A673 (cell line): ENCODE measurements around the gene ZNRF2. TPM values are rescaled to one million over a fixed set of nuclear protein-coding genes. Genes with fewer than 3 reads are reported as not detected.

ENCODE experiments used
- BruUV-seq: library from RNA; stranded (reverse); fragments of 400-500 nt; replicated peaks from 2 replicates; lab custom pipeline; 2021; lab: Mats Ljungman, UMichigan
- CTCF ChIA-PET: fragments of 300-600 bp; sonication (Branson Sonifier 250); formaldehyde crosslinking; loops from one replicate; lab custom pipeline; 2022; ENCODE audit warnings: antibody characterized with exemption; lab: Charles Lee
- POLR2A ChIA-PET: fragments of 300-600 bp; sonication (Branson Sonifier 250); formaldehyde crosslinking; loops from one replicate; lab custom pipeline; 2022; ENCODE audit warnings: antibody characterized with exemption; ENCODE audit not compliant: low non-redundant PET; lab: Charles Lee
- DNase-seq: peaks from one replicate; pipeline ENCODE4 v3.0.0-alpha.2; 2015; ENCODE audit warnings: low spot score
- H3K27ac ChIP-seq: fragments of 200-600 bp; sonication (generic); 2 replicates; pipeline ENCODE4 v1.5.1; 2016; ENCODE audit warnings: mixed run types, low read depth, mild to moderate bottlenecking, mixed read lengths, antibody characterized with exemption, low read length; ENCODE audit not compliant: poor library complexity, severe bottlenecking
- H3K27me3 ChIP-seq: fragments of 200-600 bp; sonication (generic); replicated peaks from 2 replicates; pipeline ENCODE4 v1.6.1; 2017; ENCODE audit warnings: mixed run types, low read depth, mild to moderate bottlenecking, mixed read lengths, antibody characterized with exemption, low read length; ENCODE audit not compliant: insufficient read depth, poor library complexity
- H3K36me3 ChIP-seq: fragments of 200-600 bp; sonication (generic); 2 replicates; pipeline ENCODE4 v1.6.1; 2016; ENCODE audit warnings: mixed run types, mild to moderate bottlenecking, mixed read lengths, antibody characterized with exemption, low read length; ENCODE audit not compliant: insufficient read depth, poor library complexity, severe bottlenecking
- H3K4me1 ChIP-seq: fragments of 200-600 bp; sonication (generic); 2 replicates; pipeline ENCODE4 v1.6.1; 2017; ENCODE audit warnings: mixed run types, mild to moderate bottlenecking, mixed read lengths, antibody characterized with exemption, low read length; ENCODE audit not compliant: insufficient read depth, poor library complexity, severe bottlenecking
- H3K4me3 ChIP-seq: fragments of 200-600 bp; sonication (generic); 2 replicates; pipeline ENCODE4 v1.5.1; 2016; ENCODE audit warnings: low read depth, mixed run types, mild to moderate bottlenecking, mixed read lengths, low read length; ENCODE audit not compliant: poor library complexity, severe bottlenecking
- H3K9me3 ChIP-seq: fragments of 200-600 bp; sonication (generic); 2 replicates; pipeline ENCODE4 v1.6.1; 2016; ENCODE audit warnings: mixed run types, low read depth, mild to moderate bottlenecking, mixed read lengths, antibody characterized with exemption, low read length; ENCODE audit not compliant: poor library complexity, severe bottlenecking
- EZH2 ChIP-seq: fragments of 200-600 bp; sonication (generic); IDR thresholded peaks from 2 replicates; pipeline ENCODE4 v1.6.1; 2017; ENCODE audit warnings: borderline replicate concordance, low read depth, mild to moderate bottlenecking, mixed read lengths, antibody characterized with exemption, low read length; ENCODE audit not compliant: poor library complexity, severe bottlenecking
- intact Hi-C: fragments of 100-400 bp; cut with micrococcal nuclease; formaldehyde crosslinking; loops from one replicate; pipeline ENCODE4 v1.10.0; 2022; ENCODE audit not compliant: unreplicated experiment
- total RNA-seq: library from RNA; stranded (reverse); gene quantifications from 2 replicates; pipeline ENCODE4 v1.2.3, GENCODE V29; 2021
- TF ChIP-seq, protein P1 (sequence below): fragments of 300-800, 200-600 bp; sonication (generic); conservative IDR thresholded peaks from 2 replicates; pipeline ENCODE4 v1.5.1; 2017; ENCODE audit warnings: low read depth, mild to moderate bottlenecking, antibody characterized with exemption, low read length, moderate library complexity, mixed read lengths

The ZNRF2 gene
- total RNA-seq, 1 experiment from 2014 or later: 8.1 TPM

DNA sequence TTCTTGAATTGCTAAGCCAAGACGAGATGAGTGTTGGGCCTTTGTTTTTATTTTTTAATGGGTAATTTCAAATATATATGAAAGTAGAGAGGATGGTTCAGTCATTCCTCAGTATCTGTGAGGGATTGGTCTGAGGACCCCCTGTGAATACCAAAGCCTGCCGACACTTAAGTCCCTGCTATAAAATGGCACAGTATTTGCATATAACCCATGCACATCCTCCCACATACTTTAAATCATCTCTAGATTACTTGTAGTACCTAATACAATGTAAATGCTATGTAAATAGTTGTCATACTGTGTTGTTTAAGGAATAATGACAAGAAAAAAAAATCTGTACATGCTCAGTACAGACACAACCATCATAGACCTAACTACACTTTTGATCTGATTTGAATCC lies 120.8 kb downstream of the ZNRF2 start:
- ChIA-PET CTCF (no interaction called here), POLR2A (no interaction called here)
- intact Hi-C loops: no loop called here
- no peak for DNase-seq
- Histone ChIP-seq H3K27me3 (no peaks in the 10 kb centered on the region), H3K9me3 (no peaks in the 10 kb centered on the region), H3K27ac (no peak overlapping the region), H3K4me1 (no peaks in the 10 kb centered on the region), H3K4me3 (no peak overlapping the region), H3K36me3 (no peaks in the 10 kb centered on the region)
- no TSS peak for BruUV-seq
- TF ChIP-seq EZH2: no peak

DNA sequence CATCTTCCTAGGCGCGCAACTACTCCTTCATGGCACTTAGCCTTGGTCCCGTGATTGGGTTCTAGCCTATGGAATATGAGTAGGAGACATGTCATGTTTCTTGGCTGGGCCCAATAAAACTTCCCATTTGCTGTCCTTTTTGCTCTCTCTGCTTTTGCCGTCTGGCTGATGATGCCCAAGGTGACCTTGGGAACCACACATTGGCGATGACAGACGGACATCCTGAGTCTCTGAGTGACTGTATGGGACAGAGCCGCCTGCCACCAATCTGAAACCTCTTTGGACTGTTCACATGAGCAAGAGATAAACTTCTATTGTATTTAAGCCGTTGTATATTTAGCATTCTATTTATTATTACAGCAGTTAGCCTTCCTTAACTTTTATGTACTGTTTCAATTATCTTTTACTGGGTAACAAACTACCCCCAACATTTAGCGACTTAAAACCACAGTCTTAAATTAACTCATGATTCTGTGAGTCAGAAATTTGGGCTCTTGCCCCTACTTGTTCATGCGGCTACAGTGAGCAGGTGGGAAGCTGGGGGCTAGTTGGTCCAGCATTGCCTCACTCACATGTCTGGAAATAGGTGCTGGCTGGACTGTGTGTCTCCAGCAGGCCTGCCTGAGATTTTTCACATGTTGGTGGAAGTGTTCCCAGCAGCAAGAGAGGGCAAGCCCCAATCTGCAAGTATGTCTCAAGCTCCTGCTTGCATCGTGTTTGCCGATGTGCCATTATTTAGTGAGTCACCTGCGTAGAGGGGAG lies 122.4 kb downstream of the ZNRF2 start:
- POLR2A ChIA-PET: no interaction called here
- intact Hi-C loops: no loop called here
- no TSS peak for BruUV-seq

DNA sequence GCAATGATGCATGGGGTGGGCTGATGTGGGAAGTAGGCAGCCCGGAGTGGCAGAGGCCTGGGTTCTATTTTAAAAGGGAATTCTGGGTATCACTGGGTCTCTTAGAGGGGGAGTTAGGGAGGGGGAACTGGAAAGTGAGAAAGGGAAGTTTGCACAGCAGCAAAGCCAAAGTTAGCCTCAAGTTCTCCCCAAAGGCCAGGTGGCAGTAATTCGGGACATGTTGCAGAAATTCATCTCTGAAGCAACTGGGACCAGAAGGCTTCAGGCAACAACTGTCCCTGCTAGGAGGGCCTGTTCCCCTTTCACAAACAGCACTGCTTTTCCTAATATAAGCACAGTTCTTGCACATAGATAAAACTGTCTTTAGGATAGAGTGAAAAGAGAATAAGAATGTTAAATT lies 126.8 kb downstream of the ZNRF2 start:
- no peak overlapping the region for H3K4me3 ChIP-seq
- DNase-seq: no peak
- H3K27me3 ChIP-seq: no peaks in the 10 kb centered on the region
- no peak overlapping the region for H3K27ac ChIP-seq
- TF ChIP-seq EZH2: no peak
- TF ChIP-seq, protein P1, sequence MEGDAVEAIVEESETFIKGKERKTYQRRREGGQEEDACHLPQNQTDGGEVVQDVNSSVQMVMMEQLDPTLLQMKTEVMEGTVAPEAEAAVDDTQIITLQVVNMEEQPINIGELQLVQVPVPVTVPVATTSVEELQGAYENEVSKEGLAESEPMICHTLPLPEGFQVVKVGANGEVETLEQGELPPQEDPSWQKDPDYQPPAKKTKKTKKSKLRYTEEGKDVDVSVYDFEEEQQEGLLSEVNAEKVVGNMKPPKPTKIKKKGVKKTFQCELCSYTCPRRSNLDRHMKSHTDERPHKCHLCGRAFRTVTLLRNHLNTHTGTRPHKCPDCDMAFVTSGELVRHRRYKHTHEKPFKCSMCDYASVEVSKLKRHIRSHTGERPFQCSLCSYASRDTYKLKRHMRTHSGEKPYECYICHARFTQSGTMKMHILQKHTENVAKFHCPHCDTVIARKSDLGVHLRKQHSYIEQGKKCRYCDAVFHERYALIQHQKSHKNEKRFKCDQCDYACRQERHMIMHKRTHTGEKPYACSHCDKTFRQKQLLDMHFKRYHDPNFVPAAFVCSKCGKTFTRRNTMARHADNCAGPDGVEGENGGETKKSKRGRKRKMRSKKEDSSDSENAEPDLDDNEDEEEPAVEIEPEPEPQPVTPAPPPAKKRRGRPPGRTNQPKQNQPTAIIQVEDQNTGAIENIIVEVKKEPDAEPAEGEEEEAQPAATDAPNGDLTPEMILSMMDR: no peak
- POLR2A ChIA-PET: no interaction called here
- intact Hi-C loops: loop anchor here (5.0 kb wide), 3 partner anchors 36 to 664 kb away; no protein-coding TSS in a partner anchor
- BruUV-seq: no TSS peak
- H3K9me3 ChIP-seq: no peaks in the 10 kb centered on the region
- H3K4me1 ChIP-seq: no peaks in the 10 kb centered on the region
- CTCF ChIA-PET: no interaction called here
- H3K36me3 ChIP-seq: no peaks in the 10 kb centered on the region

More for the DNA sequence above, 122.4 kb downstream of the ZNRF2 start:
- CTCF ChIA-PET: no interaction called here
- H3K4me3 ChIP-seq: no peak overlapping the region
- TF ChIP-seq, protein P1: no peak
- no peak for TF ChIP-seq EZH2
- no peaks in the 10 kb centered on the region for H3K4me1 ChIP-seq
- DNase-seq: no peak
- H3K27ac ChIP-seq: no peak overlapping the region
- no peaks in the 10 kb centered on the region for H3K36me3 ChIP-seq
- no peaks in the 10 kb centered on the region for H3K27me3 ChIP-seq
- no peaks in the 10 kb centered on the region for H3K9me3 ChIP-seq

DNA sequence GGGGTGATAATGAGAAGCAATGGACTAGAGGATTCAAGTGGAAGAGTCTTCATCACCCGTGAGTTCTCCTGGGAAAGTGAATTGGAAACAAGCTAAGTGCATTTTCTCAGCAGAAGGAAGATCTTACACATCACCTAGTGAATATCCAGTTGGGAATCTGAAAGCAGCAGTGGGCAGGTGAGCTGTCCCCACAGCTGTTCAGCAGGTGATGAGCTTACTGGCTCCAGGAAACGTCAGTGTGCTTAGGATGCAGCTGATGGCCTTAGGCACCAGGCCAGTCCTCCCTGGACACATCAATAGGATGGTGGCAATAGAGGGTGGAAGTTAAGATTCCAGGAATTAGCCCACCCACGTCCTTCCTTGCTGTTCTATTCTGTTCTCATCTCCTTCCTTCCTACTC lies 127.5 kb downstream of the ZNRF2 start:
- ChIA-PET POLR2A (no interaction called here), CTCF (interaction anchor here (1.1 kb wide), 1 partner anchor 136 kb away, joined by 3 read pairs; no protein-coding TSS in a partner anchor)
- Histone ChIP-seq H3K27me3 (no peaks in the 10 kb centered on the region), H3K4me1 (no peaks in the 10 kb centered on the region), H3K36me3 (no peaks in the 10 kb centered on the region), H3K9me3 (no peaks in the 10 kb centered on the region), H3K27ac (no peak overlapping the region), H3K4me3 (no peak overlapping the region)
- intact Hi-C loops: loop anchor here (5.0 kb wide), 3 partner anchors 35 to 665 kb away; no protein-coding TSS in a partner anchor
- no TSS peak for BruUV-seq
- DNase-seq: no peak
- no peak for TF ChIP-seq EZH2
- TF ChIP-seq, protein P1: no peak
